HL-60 (cell line): ENCODE results near the gene RBP4.

ENCODE experiments used
- DNase-seq, 2 experiments: peaks; one replicate each; pipeline ENCODE4 v3.0.0-alpha.2; 2010 to 2020; ENCODE audit warnings: low read depth in 1 of 2, low spot score in 1 of 2
- H3K27ac ChIP-seq: fragments of 250-450 bp; sonication (Bioruptor Pico); replicated peaks from 2 replicates; pipeline ENCODE4 v1.5.1; 2020; ENCODE audit warnings: mild to moderate bottlenecking, moderate library complexity
- H3K27me3 ChIP-seq: fragments of 250-450 bp; sonication (Bioruptor Pico); 2 replicates; pipeline ENCODE4 v1.5.1; 2021; ENCODE audit warnings: mild to moderate bottlenecking, moderate library complexity; ENCODE audit not compliant: insufficient read depth, poor library complexity, severe bottlenecking
- H3K4me3 ChIP-seq: replicated peaks from 2 replicates; pipeline ENCODE4 v1.5.1; 2011; ENCODE audit warnings: mild to moderate bottlenecking, control low read depth, low read length; ENCODE audit not compliant: insufficient read depth
- CTCF ChIP-seq: IDR thresholded peaks from one replicate; pipeline ENCODE4 v1.5.1; 2011; ENCODE audit warnings: low read length, control low read depth, inconsistent platforms; ENCODE audit not compliant: insufficient read depth
- GABPA ChIP-seq: IDR thresholded peaks from 2 replicates; pipeline ENCODE4 v1.6.1; 2012; ENCODE audit warnings: low read depth
- POLR2AphosphoS5 ChIP-seq: IDR thresholded peaks from 2 replicates; pipeline ENCODE4 v1.6.1; 2012; ENCODE audit warnings: low read depth
- REST ChIP-seq: IDR thresholded peaks from 2 replicates; pipeline ENCODE4 v1.6.1; 2012; ENCODE audit warnings: low read depth; ENCODE audit not compliant: insufficient replicate concordance
- SPI1 ChIP-seq: IDR thresholded peaks from 2 replicates; pipeline ENCODE4 v1.6.1; 2012; ENCODE audit warnings: low read depth, mild to moderate bottlenecking, borderline replicate concordance

Gene RBP4

GRCh38 chr10:93552780-93553179 lies 48.3 kb downstream of the RBP4 start:
- no peak for DNase-seq
- TF ChIP-seq GABPA (no peak), SPI1 (no peak), CTCF (no peak), POLR2AphosphoS5 (no peak), REST (no peak)
- Histone ChIP-seq H3K4me3 (no peak overlapping the region), H3K27ac (no peak overlapping the region), H3K27me3 (no peaks in the 10 kb centered on the region)

GRCh38 chr10:93550606-93551005 lies 50.4 kb downstream of the RBP4 start:
- DNase-seq, result no peak
- H3K27ac ChIP-seq, result no peak overlapping the region
- H3K4me3 ChIP-seq, result no peak overlapping the region
- peaks cover 2% of the 10 kb centered on the region for H3K27me3 ChIP-seq
- TF ChIP-seq SPI1 (no peak), REST (no peak), POLR2AphosphoS5 (no peak), CTCF (no peak), GABPA (no peak)

- Histone ChIP-seq H3K27ac (no peak overlapping the region), H3K27me3 (peaks cover 2% of the 10 kb centered on the region), H3K4me3 (no peak overlapping the region)
- DNase-seq, result no peak
- no peak for TF ChIP-seq POLR2AphosphoS5
- TF ChIP-seq CTCF, result no peak
- TF ChIP-seq REST, result no peak
- no peak for TF ChIP-seq SPI1
- no peak for TF ChIP-seq GABPA
These were observed 52.5 kb downstream of the RBP4 start for GRCh38 chr10:93548376-93549071.
